CD14-positive monocyte (primary cell): ENCODE data around the gene CPT1C. TPM values are rescaled to one million over a fixed set of nuclear protein-coding genes. Genes with fewer than 3 reads are reported as not detected.

Experiments
- DNase-seq, 3 donors: peaks; one replicate each; pipeline ENCODE4 v3.0.0-alpha.2; 2011 to 2022
- H2AFZ ChIP-seq: 2 replicates; pipeline ENCODE4 v1.6.0; 2012; ENCODE audit warnings: mild to moderate bottlenecking, low read depth, low read length, inconsistent platforms; ENCODE audit not compliant: insufficient read depth, poor library complexity, severe bottlenecking
- H3K27ac ChIP-seq, 2 donors: 1 replicate in 1 of 2; 2 replicates in 1 of 2; pipeline ENCODE4 v1.5.1; 2012 to 2013; ENCODE audit warnings: low read length in 2 of 2, control low read depth in 1 of 2, inconsistent platforms in 1 of 2, low read depth in 1 of 2, mild to moderate bottlenecking in 1 of 2
- H3K27me3 ChIP-seq, 2 donors: one replicate each; pipeline versions ENCODE4 v1.6.0 to v1.6.1; 2011 to 2013; ENCODE audit warnings: low read length in 2 of 2; ENCODE audit not compliant: control insufficient read depth in 2 of 2, insufficient read depth in 2 of 2
- H3K36me3 ChIP-seq, 2 donors: replicated peaks in 1 of 2; 1 replicate in 1 of 2; 2 replicates in 1 of 2; pipeline versions ENCODE4 v1.5.1 to v1.6.1; 2012 to 2013; ENCODE audit warnings: low read length in 2 of 2, control low read depth in 1 of 2, inconsistent platforms in 1 of 2, mild to moderate bottlenecking in 1 of 2; ENCODE audit not compliant: insufficient read depth in 2 of 2, control insufficient read depth in 1 of 2
- H3K4me1 ChIP-seq, 2 donors: 1 replicate in 1 of 2; 2 replicates in 1 of 2; pipeline versions ENCODE4 v1.5.1 to v1.6.1; 2012 to 2013; ENCODE audit warnings: low read length in 2 of 2, control low read depth in 1 of 2, inconsistent platforms in 1 of 2, mild to moderate bottlenecking in 1 of 2, moderate library complexity in 1 of 2; ENCODE audit not compliant: insufficient read depth in 2 of 2, control insufficient read depth in 1 of 2
- H3K4me2 ChIP-seq: replicated peaks from 2 replicates; pipeline ENCODE3; 2012; ENCODE audit warnings: low read length, moderate library complexity, mild to moderate bottlenecking; ENCODE audit not compliant: poor library complexity, severe bottlenecking; ENCODE audit errors: extremely low read depth
- H3K4me3 ChIP-seq, 3 experiments: fragments of 200-600 bp in 1 of 3; sonication (generic) in 1 of 3; replicated peaks in 1 of 3; 1 replicate in 2 of 3; 2 replicates in 1 of 3; pipeline ENCODE4 v1.5.1; 2011 to 2013; ENCODE audit warnings: low read length in 3 of 3, mild to moderate bottlenecking in 3 of 3, control low read depth in 2 of 3, low read depth in 2 of 3, inconsistent platforms in 1 of 3, moderate library complexity in 1 of 3
- H3K79me2 ChIP-seq: 2 replicates; pipeline ENCODE4 v1.6.0; 2012; ENCODE audit warnings: mild to moderate bottlenecking, control low read depth, inconsistent platforms, low read length, moderate library complexity; ENCODE audit not compliant: insufficient read depth
- H3K9ac ChIP-seq: 2 replicates; pipeline ENCODE4 v1.6.0; 2017; ENCODE audit warnings: low read length, mild to moderate bottlenecking; ENCODE audit not compliant: insufficient read depth, poor library complexity, severe bottlenecking
- H3K9me3 ChIP-seq, 2 donors: replicated peaks in 1 of 2; 1 replicate in 1 of 2; 2 replicates in 1 of 2; pipeline versions ENCODE4 v1.5.1 to v1.6.1; 2012 to 2013; ENCODE audit warnings: low read length in 2 of 2, control low read depth in 1 of 2; ENCODE audit not compliant: control insufficient read depth in 1 of 2, insufficient read depth in 1 of 2
- H4K20me1 ChIP-seq: 2 replicates; pipeline ENCODE4 v1.6.0; 2012; ENCODE audit warnings: mild to moderate bottlenecking, low read length, control low read depth, moderate library complexity; ENCODE audit not compliant: insufficient read depth
- H3K27ac Mint-ChIP-seq, 7 donors: one replicate each; pipeline ENCODE4 v1.8.0; 2020; ENCODE audit warnings: mild to moderate bottlenecking in 7 of 7, mixed read lengths in 7 of 7, moderate library complexity in 6 of 7, inconsistent platforms in 2 of 7
- H3K27me3 Mint-ChIP-seq, 3 donors: one replicate each; pipeline ENCODE4 v1.8.0; 2021 to 2022; ENCODE audit warnings: low read depth in 3 of 3, mild to moderate bottlenecking in 3 of 3, mixed read lengths in 3 of 3, moderate library complexity in 3 of 3, inconsistent platforms in 1 of 3
- H3K36me3 Mint-ChIP-seq, 2 donors: one replicate each; pipeline ENCODE4 v1.8.0; 2020; ENCODE audit warnings: mixed read lengths in 2 of 2, inconsistent platforms in 1 of 2, mild to moderate bottlenecking in 1 of 2
- H3K4me1 Mint-ChIP-seq: one replicate; pipeline ENCODE4 v1.8.0; 2020; ENCODE audit warnings: mild to moderate bottlenecking, mixed read lengths
- H3K4me3 Mint-ChIP-seq, 2 donors: one replicate each; pipeline ENCODE4 v1.8.0; 2020; ENCODE audit warnings: mild to moderate bottlenecking in 2 of 2, mixed read lengths in 2 of 2, moderate library complexity in 1 of 2
- H3K9me3 Mint-ChIP-seq, 7 donors: one replicate each; pipeline ENCODE4 v1.8.0; 2020 to 2022; ENCODE audit warnings: mixed read lengths in 7 of 7, mild to moderate bottlenecking in 6 of 7, moderate library complexity in 6 of 7, inconsistent platforms in 2 of 7
- CTCF ChIP-seq: fragments of 200-600 bp; IDR thresholded peaks from one replicate; pipeline ENCODE4 v1.8.0; 2022; ENCODE audit warnings: antibody characterized with exemption, mild to moderate bottlenecking
- WGBS: methylation state at CpG from one replicate; pipeline ENCODE4 v1.1.5; 2013; ENCODE audit warnings: missing lambda C conversion rate; ENCODE audit not compliant: insufficient coverage; 5-methylcytosine and 5-hydroxymethylcytosine counted together
- intact Hi-C, 2 donors: fragments of 100-400 bp; cut with micrococcal nuclease; formaldehyde crosslinking; loops; one replicate each; pipeline versions ENCODE4 v1.15.0 to v1.15.1; 2023
- polyA plus RNA-seq, 3 donors: library from polyadenylated mRNA; depleted of rRNA in 1 of 3; unstranded in 2 of 3; stranded (reverse) in 1 of 3; fragments of 300-500 nt in 2 of 3; fragments of >200 nt in 1 of 3; fragmentation: Illumina TruSeq in 2 of 3; gene quantifications; 1 replicate in 2 of 3; 2 replicates in 1 of 3; pipeline ENCODE4 v1.2.3, GENCODE V29; 2012 to 2021

Gene CPT1C
- polyA plus RNA-seq, 3 donors: not detected

- H3K9me3 Mint-ChIP-seq: peaks cover 8 to 23% (median 18%) of the 10 kb centered on the region in 7 donors
These were observed 61.8 kb downstream of the CPT1C start for GRCh38 chr19:49752701-49753100.

GRCh38 chr19:49755956-49756355 lies 65.0 kb downstream of the CPT1C start:
- Histone ChIP-seq H2AFZ (no peak overlapping the region), H3K27me3 (no peaks in the 10 kb centered on the region), H3K9me3 (peaks cover 8 to 12% of the 10 kb centered on the region in 2 donors), H3K4me3 (no peak overlapping the region), H3K27ac (no peak overlapping the region), H3K36me3 (no peaks in the 10 kb centered on the region), H3K4me2 (no peak overlapping the region), H3K79me2 (no peaks in the 10 kb centered on the region), H3K4me1 (peaks cover 0 to under 1% of the 10 kb centered on the region in 2 donors), H4K20me1 (no peaks in the 10 kb centered on the region), H3K9ac (no peak overlapping the region)
- DNase-seq: no peak
- H3K9me3 Mint-ChIP-seq: peaks cover 6 to 20% (median 17%) of the 10 kb centered on the region in 7 donors
- no peak overlapping the region for H3K27ac Mint-ChIP-seq
- no peaks in the 10 kb centered on the region for H3K4me1 Mint-ChIP-seq
- intact Hi-C loops: no loop called here
- WGBS: no CpG with 5 or more reads among the region's 3 CpGs
- H3K4me3 Mint-ChIP-seq: no peak overlapping the region
- TF ChIP-seq CTCF: no peak
- no peaks in the 10 kb centered on the region for H3K36me3 Mint-ChIP-seq
- peaks cover 0 to 11% (median 8%) of the 10 kb centered on the region in 3 donors for H3K27me3 Mint-ChIP-seq

More at GRCh38 chr19:49752701-49753100, 61.8 kb downstream of the CPT1C start:
- Mint-ChIP-seq H3K27me3 (peaks cover 0 to 8% (median 3%) of the 10 kb centered on the region in 3 donors), H3K27ac (no peak overlapping the region), H3K4me3 (no peak overlapping the region), H3K36me3 (no peaks in the 10 kb centered on the region), H3K4me1 (no peaks in the 10 kb centered on the region)
- Histone ChIP-seq H3K79me2 (no peaks in the 10 kb centered on the region), H3K27ac (no peak overlapping the region), H3K4me1 (no peaks in the 10 kb centered on the region), H3K9ac (no peak overlapping the region), H3K9me3 (peaks cover 8 to 12% of the 10 kb centered on the region in 2 donors), H3K27me3 (no peaks in the 10 kb centered on the region), H4K20me1 (no peaks in the 10 kb centered on the region), H3K4me2 (no peak overlapping the region), H3K4me3 (no peak overlapping the region), H3K36me3 (no peaks in the 10 kb centered on the region), H2AFZ (no peak overlapping the region)
- DNase-seq: no peak
- intact Hi-C loops: no loop called here
- 75% methylated on average over 1 of the region's 1 CpG for WGBS
- TF ChIP-seq CTCF: no peak
